ENCODE results near the gene C16orf95. TPM values are rescaled to one million over a fixed set of nuclear protein-coding genes. Genes with fewer than 3 reads are reported as not detected.

Gene C16orf95
- total RNA-seq, 4 donors from 2014 or later, result 0.38 to 0.95 (median 0.85) TPM

GRCh38 chr16:87293990-87294389, 23.2 kb downstream of the C16orf95 start:
- TF ChIP-seq, protein P1, sequence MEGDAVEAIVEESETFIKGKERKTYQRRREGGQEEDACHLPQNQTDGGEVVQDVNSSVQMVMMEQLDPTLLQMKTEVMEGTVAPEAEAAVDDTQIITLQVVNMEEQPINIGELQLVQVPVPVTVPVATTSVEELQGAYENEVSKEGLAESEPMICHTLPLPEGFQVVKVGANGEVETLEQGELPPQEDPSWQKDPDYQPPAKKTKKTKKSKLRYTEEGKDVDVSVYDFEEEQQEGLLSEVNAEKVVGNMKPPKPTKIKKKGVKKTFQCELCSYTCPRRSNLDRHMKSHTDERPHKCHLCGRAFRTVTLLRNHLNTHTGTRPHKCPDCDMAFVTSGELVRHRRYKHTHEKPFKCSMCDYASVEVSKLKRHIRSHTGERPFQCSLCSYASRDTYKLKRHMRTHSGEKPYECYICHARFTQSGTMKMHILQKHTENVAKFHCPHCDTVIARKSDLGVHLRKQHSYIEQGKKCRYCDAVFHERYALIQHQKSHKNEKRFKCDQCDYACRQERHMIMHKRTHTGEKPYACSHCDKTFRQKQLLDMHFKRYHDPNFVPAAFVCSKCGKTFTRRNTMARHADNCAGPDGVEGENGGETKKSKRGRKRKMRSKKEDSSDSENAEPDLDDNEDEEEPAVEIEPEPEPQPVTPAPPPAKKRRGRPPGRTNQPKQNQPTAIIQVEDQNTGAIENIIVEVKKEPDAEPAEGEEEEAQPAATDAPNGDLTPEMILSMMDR (IDR thresholded peaks at IDR 0.05), result no peak
- no peak for TF ChIP-seq POLR2A (IDR thresholded peaks at IDR 0.05)
- intact Hi-C loops (cut with DNase I), result no loop called here
- Histone ChIP-seq H3K4me3 (no peak overlapping the region), H3K36me3 (no peaks in the 10 kb centered on the region), H3K4me1 (no peaks in the 10 kb centered on the region), H3K27me3 (no peaks in the 10 kb centered on the region), H3K9me3 (peaks cover 0 to 4% (median 0%) of the 10 kb centered on the region in 3 donors), H3K27ac (no peak overlapping the region)
- 88 to 99% methylated on average over 3 of the region's 3 CpGs for WGBS, 2 donors
- no peak for DNase-seq

GRCh38 chr16:87291944-87292343, 25.2 kb downstream of the C16orf95 start:
- no peak for TF ChIP-seq POLR2A (IDR thresholded peaks at IDR 0.05)
- TF ChIP-seq, protein P1 (IDR thresholded peaks at IDR 0.05), result no peak
- no peak overlapping the region for H3K4me3 ChIP-seq
- intact Hi-C loops (cut with DNase I), result no loop called here
- H3K27me3 ChIP-seq, result no peaks in the 10 kb centered on the region
- H3K9me3 ChIP-seq, result peaks cover 0 to 4% (median 0%) of the 10 kb centered on the region in 3 donors
- H3K27ac ChIP-seq, result no peak overlapping the region
- no peaks in the 10 kb centered on the region for H3K4me1 ChIP-seq
- WGBS, 2 donors, result 64 to 78% methylated on average over 3 to 6 of the region's 6 CpGs
- no peaks in the 10 kb centered on the region for H3K36me3 ChIP-seq
- DNase-seq, result no peak

GRCh38 chr16:87288753-87289362, 28.3 kb downstream of the C16orf95 start:
- no peak for DNase-seq
- H3K27ac ChIP-seq, result no peak overlapping the region
- no peaks in the 10 kb centered on the region for H3K36me3 ChIP-seq
- no peak overlapping the region for H3K4me3 ChIP-seq
- intact Hi-C loops (cut with DNase I), result loop anchor here (10.0 kb wide), 1 partner anchor 724 kb away; the partner anchor contains the start of gene FOXC2
- no peaks in the 10 kb centered on the region for H3K27me3 ChIP-seq
- TF ChIP-seq, protein P1 (IDR thresholded peaks at IDR 0.05), result no peak
- no peak for TF ChIP-seq POLR2A (IDR thresholded peaks at IDR 0.05)
- 67 to 68% methylated on average over 7 of the region's 7 CpGs for WGBS, 2 donors
- no peaks in the 10 kb centered on the region for H3K4me1 ChIP-seq
- H3K9me3 ChIP-seq, result peaks cover 0 to 4% (median 0%) of the 10 kb centered on the region in 3 donors

GRCh38 chr16:87286839-87287626, 30.2 kb downstream of the C16orf95 start:
- Histone ChIP-seq H3K9me3 (peaks cover 0 to under 1% (median 0%) of the 10 kb centered on the region in 3 donors), H3K27me3 (no peaks in the 10 kb centered on the region), H3K27ac (no peak overlapping the region), H3K4me3 (no peak overlapping the region), H3K36me3 (no peaks in the 10 kb centered on the region), H3K4me1 (no peaks in the 10 kb centered on the region)
- intact Hi-C loops (cut with DNase I), result loop anchor here (10.0 kb wide), 1 partner anchor 722 kb away; the partner anchor contains the start of gene FOXC2
- WGBS, 2 donors, result 55 to 61% methylated on average over 8 of the region's 8 CpGs
- TF ChIP-seq POLR2A (IDR thresholded peaks at IDR 0.05), result no peak
- TF ChIP-seq, protein P1 (IDR thresholded peaks at IDR 0.05), result no peak
- DNase-seq, result no peak

- Histone ChIP-seq H3K36me3 (no peaks in the 10 kb centered on the region), H3K4me3 (no peak overlapping the region), H3K4me1 (no peaks in the 10 kb centered on the region), H3K27ac (no peak overlapping the region), H3K9me3 (no peaks in the 10 kb centered on the region), H3K27me3 (peaks cover 0 to 9% (median 0%) of the 10 kb centered on the region in 4 donors)
- TF ChIP-seq, protein P1 (IDR thresholded peaks at IDR 0.05), result no peak
- no CpG with 5 or more reads among the region's 2 CpGs for WGBS, 2 donors
- intact Hi-C loops (cut with DNase I), result loop anchor here (10.0 kb wide), 1 partner anchor 719 kb away; the partner anchor contains the start of gene FOXC2
- no peak for DNase-seq
These were observed 33.0 kb downstream of the C16orf95 start for GRCh38 chr16:87284183-87284582.
